NCI-H1092 treated with DMSO at 0.1 percent for 48 hours (cell line): ENCODE measurements around the gene FAHD2B.
"Not testable (repeated sequence)": the region's sequence is repeated elsewhere in the genome, so short reads cannot be mapped to it uniquely, and the experiment has no call there.

Experiments
- DNase-seq: peaks from one replicate; lab custom pipeline; 2025; lab: John Stamatoyannopoulos, UW

FAHD2B gene

GRCh38 chr2:97068074-97068473 lies 26.6 kb downstream of the FAHD2B start:
- no peak for DNase-seq

GRCh38 chr2:97067279-97068004 lies 27.2 kb downstream of the FAHD2B start:
- no peak for DNase-seq

DNA sequence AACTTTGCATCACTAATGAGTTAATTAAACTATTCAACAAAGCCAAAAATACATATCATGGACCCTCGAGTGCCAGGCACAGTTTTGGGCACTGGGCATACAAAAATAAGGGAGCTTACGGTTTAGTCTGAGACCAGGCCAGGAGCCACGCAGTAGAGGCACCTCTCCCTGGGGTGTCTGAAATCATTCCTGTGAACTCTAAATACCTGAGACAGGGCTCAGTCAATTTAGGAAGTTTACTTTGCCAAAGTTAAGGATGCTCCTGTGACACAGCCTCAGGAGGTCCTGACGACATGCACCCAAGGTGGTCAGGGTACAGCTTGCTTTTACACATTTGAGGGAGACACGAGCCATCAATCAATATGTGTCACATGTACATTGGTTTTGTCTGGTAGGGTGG lies 28.7 kb downstream of the FAHD2B start:
- DNase-seq: not testable (repeated sequence)

- DNase-seq: not testable (repeated sequence)
Measured at GRCh38 chr2:97062020-97062419, 32.7 kb downstream of the FAHD2B start.

- not testable (repeated sequence) for DNase-seq
Measured at GRCh38 chr2:97059782-97060181, 34.9 kb downstream of the FAHD2B start.

DNA sequence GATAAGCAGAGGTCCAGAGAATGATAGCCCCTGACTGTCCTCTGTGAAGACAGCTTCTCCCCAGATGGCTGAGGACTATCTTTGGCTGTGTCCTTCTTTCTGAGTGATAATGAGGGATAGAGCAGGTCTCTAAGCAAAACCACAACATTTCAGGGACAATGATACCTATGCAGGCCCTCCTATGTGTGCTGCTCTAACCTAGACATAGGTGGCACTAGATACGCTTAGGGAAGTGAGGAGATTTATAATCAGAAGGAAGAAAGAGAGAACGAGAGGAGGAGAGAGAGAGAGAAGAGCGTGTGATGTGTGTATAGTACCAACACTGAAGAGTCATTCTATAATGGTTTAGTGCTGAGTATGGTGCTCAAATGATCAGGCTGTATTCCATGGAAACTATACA lies 38.5 kb downstream of the FAHD2B start:
- DNase-seq: not testable (repeated sequence)

DNA sequence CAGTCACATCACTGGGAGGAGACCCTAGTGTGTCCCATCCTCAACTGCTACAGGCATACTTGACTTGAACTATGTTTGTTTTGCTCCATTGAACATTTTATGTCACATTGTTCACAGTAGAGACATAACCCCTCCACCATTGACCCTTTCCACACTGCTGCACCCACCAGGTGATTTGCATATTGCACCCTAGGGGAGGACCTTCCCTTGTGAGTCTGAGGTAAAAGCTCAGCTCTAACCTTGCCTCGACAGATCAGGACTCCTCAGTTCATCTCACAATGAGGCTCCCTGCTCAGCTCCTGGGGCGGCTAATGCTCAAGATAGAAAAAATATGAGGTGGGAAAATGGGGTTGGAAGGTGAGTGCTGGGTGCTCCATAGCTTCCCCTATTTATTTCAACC lies 44.6 kb downstream of the FAHD2B start:
- DNase-seq: not testable (repeated sequence)

GRCh38 chr2:97048448-97048847 lies 46.2 kb downstream of the FAHD2B start:
- DNase-seq: not testable (repeated sequence)

DNA sequence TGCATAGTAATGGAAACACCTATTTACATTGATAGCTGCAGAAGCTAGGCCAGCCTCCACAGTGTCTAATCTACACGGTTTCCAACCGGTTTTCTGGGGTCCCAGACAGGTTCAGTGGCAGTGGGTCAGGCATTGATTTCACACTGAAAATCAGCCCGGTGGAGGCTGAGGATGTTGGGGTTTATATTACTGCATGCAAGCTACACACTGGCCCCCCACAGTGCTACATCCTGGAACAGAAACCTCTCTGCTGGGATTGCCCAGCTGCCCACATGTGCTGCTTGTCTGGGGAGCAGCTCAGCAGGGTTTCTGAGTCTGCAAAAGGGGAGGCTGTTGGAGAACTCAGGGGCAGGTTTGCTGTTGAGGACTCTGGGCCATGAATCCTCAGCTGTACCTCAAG lies 48.0 kb downstream of the FAHD2B start:
- DNase-seq: not testable (repeated sequence)

DNA sequence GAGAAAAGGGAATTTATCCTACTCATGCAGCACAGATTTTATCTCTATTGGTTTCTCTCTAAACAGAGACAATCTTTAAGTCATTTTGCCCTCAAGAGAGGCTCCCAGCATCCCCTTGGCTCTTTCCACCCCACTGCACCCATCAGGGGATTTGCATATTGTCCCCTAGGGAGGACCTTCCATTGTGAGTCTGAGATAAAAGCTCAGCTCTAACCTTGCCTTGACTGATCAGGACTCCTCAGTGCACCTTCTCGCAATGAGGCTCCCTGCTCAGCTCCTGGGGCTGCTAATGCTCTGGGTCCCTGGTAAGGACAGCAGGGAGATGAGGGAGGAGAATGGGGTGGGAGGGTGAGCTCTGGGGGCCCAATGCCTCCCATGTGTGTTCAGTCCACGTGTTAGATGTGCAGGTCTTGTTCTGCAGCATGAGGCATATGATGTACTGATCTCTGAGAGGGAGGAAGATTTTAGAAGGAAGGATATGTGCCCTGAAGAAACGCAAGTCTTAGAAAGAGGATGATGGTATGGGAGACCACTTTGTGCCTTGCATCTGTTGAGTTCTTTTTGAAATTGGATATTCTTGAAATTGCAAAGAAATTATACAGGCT lies 48.7 kb downstream of the FAHD2B start:
- not testable (repeated sequence) for DNase-seq
